ENCODE data around the gene FNDC8. TPM values are rescaled to one million over a fixed set of nuclear protein-coding genes. Genes with fewer than 3 reads are reported as not detected.

The FNDC8 gene
- total RNA-seq, 1 experiment from 2014 or later: not detected

GRCh38 chr17:35074711-35075707 is 46.4 kb upstream of the FNDC8 start:
- Histone ChIP-seq H3K36me3 (ENCODE audit: low read depth) (no peaks in the 10 kb centered on the region), H3K27me3 (ENCODE audit: insufficient read depth, low read depth) (no peaks in the 10 kb centered on the region), H4K20me1 (ENCODE audit: insufficient read depth) (0 out of 2 replicates have a peak, but pooled peaks cover 7% of the 10 kb centered on the region), H2AFZ (no peak overlapping the region), H3F3A (ENCODE audit: insufficient read depth, low read depth) (peaks cover 44% of the 10 kb centered on the region), H3K4me3 (no peak overlapping the region), H3K4me1 (replicated peaks; ENCODE audit: insufficient read depth) (peaks cover 49% of the 10 kb centered on the region), H3K9me3 (ENCODE audit: insufficient read depth, low read depth) (no peaks in the 10 kb centered on the region), H3K9me2 (ENCODE audit: insufficient read depth) (no peaks in the 10 kb centered on the region), H3K4me2 (peak overlapping the region; percentile 60), H3K27ac (no peak overlapping the region; the same call in 1 of the 2 replicates), H3K79me2 (ENCODE audit: low read depth) (peaks cover 43% of the 10 kb centered on the region)
- TF ChIP-seq EZH2 (IDR thresholded peaks at IDR 0.05; ENCODE audit: low read depth) (no peak), CTCF (conservative IDR thresholded peaks at IDR 0.05) (no peak)
- DNase-seq: no peak
- ChIA-PET CTCF (no interaction called here), POLR2A (ENCODE audit: unreplicated experiment) (interaction anchor here (0.7 kb wide), 1 partner anchor 61 kb away, joined by 5 read pairs; no protein-coding TSS in a partner anchor)
- BruUV-seq (replicated peaks): no TSS peak
- intact Hi-C loops (cut with micrococcal nuclease; ENCODE audit: unreplicated experiment): no loop called here

GRCh38 chr17:35076874-35077273 is 44.5 kb upstream of the FNDC8 start:
- POLR2A ChIA-PET (ENCODE audit: unreplicated experiment): no interaction called here
- H3K36me3 ChIP-seq (ENCODE audit: low read depth): no peaks in the 10 kb centered on the region
- intact Hi-C loops (cut with micrococcal nuclease; ENCODE audit: unreplicated experiment): no loop called here
- H3K9me3 ChIP-seq (ENCODE audit: insufficient read depth, low read depth): no peaks in the 10 kb centered on the region
- H3K27ac ChIP-seq: no peak overlapping the region
- no peak overlapping the region for H3K4me3 ChIP-seq
- no peak overlapping the region for H3K4me2 ChIP-seq
- CTCF ChIA-PET: no interaction called here
- H3F3A ChIP-seq (ENCODE audit: insufficient read depth, low read depth): peaks cover 47% of the 10 kb centered on the region
- TF ChIP-seq EZH2 (IDR thresholded peaks at IDR 0.05; ENCODE audit: low read depth) (no peak), CTCF (conservative IDR thresholded peaks at IDR 0.05) (no peak)
- H2AFZ ChIP-seq: no peak overlapping the region
- H3K79me2 ChIP-seq (ENCODE audit: low read depth): peaks cover 57% of the 10 kb centered on the region
- 0 out of 2 replicates have a peak, but pooled peaks cover 7% of the 10 kb centered on the region for H4K20me1 ChIP-seq (ENCODE audit: insufficient read depth)
- no peaks in the 10 kb centered on the region for H3K9me2 ChIP-seq (ENCODE audit: insufficient read depth)
- DNase-seq: no peak
- peaks cover 68% of the 10 kb centered on the region for H3K4me1 ChIP-seq (replicated peaks; ENCODE audit: insufficient read depth)
- no TSS peak for BruUV-seq (replicated peaks)
- H3K27me3 ChIP-seq (ENCODE audit: insufficient read depth, low read depth): no peaks in the 10 kb centered on the region

DNA sequence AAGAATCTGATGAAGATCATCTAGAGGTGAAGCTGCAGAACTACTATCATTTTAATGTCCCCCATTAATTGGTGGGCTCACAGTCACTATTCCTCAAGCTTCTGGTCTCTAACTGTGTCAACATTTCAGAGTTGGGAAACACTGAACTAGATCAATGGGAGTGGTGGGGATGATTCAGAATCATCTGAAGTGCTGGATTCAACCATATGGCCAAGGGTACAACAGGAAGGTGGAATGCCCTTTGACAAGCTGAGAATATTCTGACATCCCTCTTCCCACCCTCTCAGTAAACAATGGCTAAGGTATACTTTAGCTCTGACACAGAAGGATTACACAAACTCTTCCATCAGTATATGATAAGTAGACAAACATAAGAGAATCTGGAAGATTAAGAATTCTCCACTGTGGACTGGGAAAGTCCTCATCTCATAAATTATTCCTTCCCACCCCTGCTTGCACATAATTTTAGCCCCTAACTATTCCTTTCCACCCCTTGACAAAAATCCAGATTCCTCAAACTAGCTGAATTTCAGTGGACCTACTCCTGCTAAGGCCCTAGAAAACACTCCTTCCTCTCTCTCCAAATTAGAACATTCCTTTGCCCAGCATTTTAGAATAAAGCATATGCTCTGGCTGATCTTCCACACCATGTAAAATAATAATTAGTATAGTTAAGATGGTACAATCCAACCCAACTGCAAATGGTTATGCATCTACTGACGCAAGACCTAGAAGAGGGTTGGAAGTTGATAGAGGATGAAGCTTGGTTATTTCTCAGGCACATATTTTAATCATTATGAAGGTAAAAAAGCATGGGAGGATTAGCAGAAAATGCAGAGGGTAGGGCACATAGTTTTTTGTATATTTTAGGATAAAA is 41.6 kb upstream of the FNDC8 start:
- POLR2A ChIA-PET (ENCODE audit: unreplicated experiment): interaction anchor here (0.5 kb wide), 1 partner anchor 609 kb away, joined by 4 read pairs; no protein-coding TSS in a partner anchor
- intact Hi-C loops (cut with micrococcal nuclease; ENCODE audit: unreplicated experiment): no loop called here

More for the DNA sequence above, 41.6 kb upstream of the FNDC8 start:
- Histone ChIP-seq H3K36me3 (ENCODE audit: low read depth) (no peaks in the 10 kb centered on the region), H3K9me2 (ENCODE audit: insufficient read depth) (no peaks in the 10 kb centered on the region), H3K4me2 (peak overlapping the region; percentile 44), H3K4me1 (replicated peaks; ENCODE audit: insufficient read depth) (peaks cover 67% of the 10 kb centered on the region), H2AFZ (no peak overlapping the region), H3F3A (ENCODE audit: insufficient read depth, low read depth) (peaks cover 38% of the 10 kb centered on the region), H3K27me3 (ENCODE audit: insufficient read depth, low read depth) (no peaks in the 10 kb centered on the region), H3K4me3 (no peak overlapping the region), H3K79me2 (ENCODE audit: low read depth) (peaks cover 68% of the 10 kb centered on the region), H3K9me3 (ENCODE audit: insufficient read depth, low read depth) (no peaks in the 10 kb centered on the region), H3K27ac (peak overlapping the region; percentile 15; the same call in 1 of the 2 replicates), H4K20me1 (ENCODE audit: insufficient read depth) (0 out of 2 replicates have a peak, but pooled peaks cover 4% of the 10 kb centered on the region)
- TF ChIP-seq EZH2 (IDR thresholded peaks at IDR 0.05; ENCODE audit: low read depth): no peak
- no peak for TF ChIP-seq CTCF (conservative IDR thresholded peaks at IDR 0.05)
- CTCF ChIA-PET: no interaction called here
- BruUV-seq (replicated peaks): no TSS peak
- DNase-seq: peak in 1 of 2 experiments; percentile 92
